HEK293T (cell line): ENCODE measurements around the gene OR1E2.
"Not testable (repeated sequence)": the region's sequence is repeated elsewhere in the genome, so short reads cannot be mapped to it uniquely, and the experiment has no call there.

ENCODE experiments used
- CTCF ChIA-PET: fragments of 350-600 bp; formaldehyde crosslinking; extraction: SDS; loops from one replicate; lab custom pipeline; 2021; ENCODE audit warnings: antibody characterized with exemption, inconsistent platforms; lab: Yijun Ruan, JAX
- POLR2A ChIA-PET: fragments of 350-600 bp; formaldehyde crosslinking; extraction: SDS; loops from one replicate; lab custom pipeline; 2020; ENCODE audit warnings: antibody characterized with exemption, inconsistent platforms; lab: Yijun Ruan, JAX
- DNase-seq: peaks from one replicate; pipeline ENCODE4 v3.0.0; 2012; ENCODE audit warnings: mixed read lengths; ENCODE audit errors: extremely low spot score
- ARNT ChIP-seq: fragments of 450-650 bp; IDR thresholded peaks from 2 replicates; pipeline ENCODE4 v1.6.1; 2017; ENCODE audit warnings: mild to moderate bottlenecking
- BHLHE40 ChIP-seq: fragments of 450-650 bp; IDR thresholded peaks from 2 replicates; pipeline ENCODE4 v1.6.1; 2016; ENCODE audit warnings: mild to moderate bottlenecking, moderate library complexity, borderline replicate concordance
- CTBP1 ChIP-seq: fragments of 450-650 bp; IDR thresholded peaks from 2 replicates; pipeline ENCODE4 v1.6.1; 2016; ENCODE audit warnings: borderline replicate concordance
- ELF4 ChIP-seq: fragments of 450-650 bp; IDR thresholded peaks from 2 replicates; pipeline ENCODE4 v1.6.1; 2017; ENCODE audit warnings: antibody characterized with exemption
- FOXA1 ChIP-seq: fragments of 450-650 bp; IDR thresholded peaks from 2 replicates; pipeline ENCODE4 v1.6.1; 2016; ENCODE audit warnings: mild to moderate bottlenecking
- FOXK2 ChIP-seq: fragments of 450-650 bp; IDR thresholded peaks from 2 replicates; pipeline ENCODE4 v1.6.1; 2016; ENCODE audit warnings: mild to moderate bottlenecking
- FOXM1 ChIP-seq: fragments of 450-650 bp; IDR thresholded peaks from 2 replicates; pipeline ENCODE4 v1.6.1; 2017; ENCODE audit warnings: mild to moderate bottlenecking, borderline replicate concordance
- HDGF ChIP-seq: fragments of 450-650 bp; IDR thresholded peaks from 2 replicates; pipeline ENCODE4 v1.6.1; 2017; ENCODE audit warnings: antibody characterized with exemption, borderline replicate concordance
- L3MBTL2 ChIP-seq: fragments of 450-650 bp; conservative IDR thresholded peaks from 2 replicates; pipeline ENCODE4 v1.6.1; 2016; ENCODE audit warnings: mild to moderate bottlenecking
- LEF1 ChIP-seq: fragments of 450-650 bp; IDR thresholded peaks from 2 replicates; pipeline ENCODE4 v1.6.1; 2017; ENCODE audit warnings: mild to moderate bottlenecking, borderline replicate concordance
- NFRKB ChIP-seq: fragments of 450-650 bp; IDR thresholded peaks from 2 replicates; pipeline ENCODE4 v1.6.1; 2016; ENCODE audit warnings: mild to moderate bottlenecking, moderate library complexity
- PKNOX1 ChIP-seq: fragments of 450-650 bp; IDR thresholded peaks from 2 replicates; pipeline ENCODE4 v1.6.1; 2016
- SP1 ChIP-seq: fragments of 450-650 bp; IDR thresholded peaks from 2 replicates; pipeline ENCODE4 v1.6.1; 2017
- SUZ12 ChIP-seq: fragments of 450-650 bp; IDR thresholded peaks from 2 replicates; pipeline ENCODE4 v1.6.1; 2016; ENCODE audit warnings: mild to moderate bottlenecking
- TARDBP ChIP-seq: fragments of 450-650 bp; IDR thresholded peaks from 2 replicates; pipeline ENCODE4 v1.6.1; 2016
- ZNF384 ChIP-seq: fragments of 450-650 bp; IDR thresholded peaks from 2 replicates; pipeline ENCODE4 v1.6.1; 2016

The OR1E2 gene

GRCh38 chr17:3400055-3400454, 33.6 kb downstream of the OR1E2 start:
- no peak for DNase-seq
- no peak for TF ChIP-seq BHLHE40
- TF ChIP-seq L3MBTL2 = no peak
- no peak for TF ChIP-seq FOXM1
- no peak for TF ChIP-seq SP1
- TF ChIP-seq FOXK2 = no peak
- TF ChIP-seq HDGF = no peak
- TF ChIP-seq TARDBP = no peak
- no peak for TF ChIP-seq ARNT
- no peak for TF ChIP-seq CTBP1
- TF ChIP-seq LEF1 = no peak
- TF ChIP-seq NFRKB = no peak
- TF ChIP-seq PKNOX1 = no peak
- no peak for TF ChIP-seq SUZ12
- TF ChIP-seq ELF4 = no peak
- TF ChIP-seq ZNF384 = no peak
- no peak for TF ChIP-seq FOXA1
- ChIA-PET POLR2A (no interaction called here), CTCF (no interaction called here)

- ChIA-PET POLR2A (no interaction called here), CTCF (no interaction called here)
- no peak for DNase-seq
- no peak for TF ChIP-seq FOXA1
- TF ChIP-seq ELF4 = no peak
- no peak for TF ChIP-seq BHLHE40
- TF ChIP-seq L3MBTL2 = no peak
- no peak for TF ChIP-seq NFRKB
Measured at GRCh38 chr17:3398310-3398709, 35.3 kb downstream of the OR1E2 start, which contains the start of gene OR1E1. Gene OR1E1, minus strand, starts transcription at chr17:3398410. Its CDS starts 0 bp downstream, at chr17:3398410.

GRCh38 chr17:3397801-3398200, 35.8 kb downstream of the OR1E2 start:
- POLR2A ChIA-PET, DNase-seq, CTCF ChIA-PET: not testable (repeated sequence)

- TF ChIP-seq BHLHE40 = no peak
- ChIA-PET CTCF (no interaction called here), POLR2A (no interaction called here)
- DNase-seq = no peak
Measured at GRCh38 chr17:3389791-3390190, 43.9 kb downstream of the OR1E2 start.

GRCh38 chr17:3385869-3386816, 47.5 kb downstream of the OR1E2 start, which contains the start of gene OR3A2:
Gene OR3A2, minus strand, starts transcription at chr17:3386308.
- TF ChIP-seq SUZ12 = no peak
- TF ChIP-seq TARDBP = no peak
- no peak for TF ChIP-seq L3MBTL2
- TF ChIP-seq NFRKB = no peak
- no peak for TF ChIP-seq FOXM1
- TF ChIP-seq BHLHE40 = no peak
- no peak for TF ChIP-seq ELF4
- TF ChIP-seq ZNF384 = no peak
- no peak for TF ChIP-seq CTBP1
- no peak for TF ChIP-seq PKNOX1
- no peak for TF ChIP-seq LEF1
- TF ChIP-seq ARNT = no peak
- no peak for TF ChIP-seq HDGF
- no peak for TF ChIP-seq FOXA1
- TF ChIP-seq SP1 = no peak
- no peak for TF ChIP-seq FOXK2
- ChIA-PET POLR2A (no interaction called here), CTCF (no interaction called here)
- no peak for DNase-seq
